ENCODE results near the gene TBC1D16.

TBC1D16 gene, protein sequence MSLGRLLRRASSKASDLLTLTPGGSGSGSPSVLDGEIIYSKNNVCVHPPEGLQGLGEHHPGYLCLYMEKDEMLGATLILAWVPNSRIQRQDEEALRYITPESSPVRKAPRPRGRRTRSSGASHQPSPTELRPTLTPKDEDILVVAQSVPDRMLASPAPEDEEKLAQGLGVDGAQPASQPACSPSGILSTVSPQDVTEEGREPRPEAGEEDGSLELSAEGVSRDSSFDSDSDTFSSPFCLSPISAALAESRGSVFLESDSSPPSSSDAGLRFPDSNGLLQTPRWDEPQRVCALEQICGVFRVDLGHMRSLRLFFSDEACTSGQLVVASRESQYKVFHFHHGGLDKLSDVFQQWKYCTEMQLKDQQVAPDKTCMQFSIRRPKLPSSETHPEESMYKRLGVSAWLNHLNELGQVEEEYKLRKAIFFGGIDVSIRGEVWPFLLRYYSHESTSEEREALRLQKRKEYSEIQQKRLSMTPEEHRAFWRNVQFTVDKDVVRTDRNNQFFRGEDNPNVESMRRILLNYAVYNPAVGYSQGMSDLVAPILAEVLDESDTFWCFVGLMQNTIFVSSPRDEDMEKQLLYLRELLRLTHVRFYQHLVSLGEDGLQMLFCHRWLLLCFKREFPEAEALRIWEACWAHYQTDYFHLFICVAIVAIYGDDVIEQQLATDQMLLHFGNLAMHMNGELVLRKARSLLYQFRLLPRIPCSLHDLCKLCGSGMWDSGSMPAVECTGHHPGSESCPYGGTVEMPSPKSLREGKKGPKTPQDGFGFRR

GRCh38 chr17:80035687-80035936 lies at the start of gene TBC1D16:
Gene TBC1D16, minus strand, starts transcription at chr17:80035872. Its CDS starts 22,325 bp downstream, at chr17:80013547.
- H3K4me3 ChIP-seq (ENCODE audit: low read depth, low read length) = peak within 1 kb of the TSS; percentile 79
- TF ChIP-seq, protein P1, sequence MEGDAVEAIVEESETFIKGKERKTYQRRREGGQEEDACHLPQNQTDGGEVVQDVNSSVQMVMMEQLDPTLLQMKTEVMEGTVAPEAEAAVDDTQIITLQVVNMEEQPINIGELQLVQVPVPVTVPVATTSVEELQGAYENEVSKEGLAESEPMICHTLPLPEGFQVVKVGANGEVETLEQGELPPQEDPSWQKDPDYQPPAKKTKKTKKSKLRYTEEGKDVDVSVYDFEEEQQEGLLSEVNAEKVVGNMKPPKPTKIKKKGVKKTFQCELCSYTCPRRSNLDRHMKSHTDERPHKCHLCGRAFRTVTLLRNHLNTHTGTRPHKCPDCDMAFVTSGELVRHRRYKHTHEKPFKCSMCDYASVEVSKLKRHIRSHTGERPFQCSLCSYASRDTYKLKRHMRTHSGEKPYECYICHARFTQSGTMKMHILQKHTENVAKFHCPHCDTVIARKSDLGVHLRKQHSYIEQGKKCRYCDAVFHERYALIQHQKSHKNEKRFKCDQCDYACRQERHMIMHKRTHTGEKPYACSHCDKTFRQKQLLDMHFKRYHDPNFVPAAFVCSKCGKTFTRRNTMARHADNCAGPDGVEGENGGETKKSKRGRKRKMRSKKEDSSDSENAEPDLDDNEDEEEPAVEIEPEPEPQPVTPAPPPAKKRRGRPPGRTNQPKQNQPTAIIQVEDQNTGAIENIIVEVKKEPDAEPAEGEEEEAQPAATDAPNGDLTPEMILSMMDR (IDR thresholded peaks at IDR 0.05; ENCODE audit: low read depth, low read length) = no peak

GRCh38 chr17:80084773-80085172 lies 49.1 kb upstream of the TBC1D16 start:
- TF ChIP-seq, protein P1 (IDR thresholded peaks at IDR 0.05; ENCODE audit: low read depth, low read length) = no peak
- H3K4me3 ChIP-seq (ENCODE audit: low read depth, low read length) = no peak overlapping the region

GRCh38 chr17:80083136-80083661 lies 47.5 kb upstream of the TBC1D16 start:
- TF ChIP-seq, protein P1 (IDR thresholded peaks at IDR 0.05; ENCODE audit: low read depth, low read length) = no peak
- no peak overlapping the region for H3K4me3 ChIP-seq (ENCODE audit: low read depth, low read length)

DNA sequence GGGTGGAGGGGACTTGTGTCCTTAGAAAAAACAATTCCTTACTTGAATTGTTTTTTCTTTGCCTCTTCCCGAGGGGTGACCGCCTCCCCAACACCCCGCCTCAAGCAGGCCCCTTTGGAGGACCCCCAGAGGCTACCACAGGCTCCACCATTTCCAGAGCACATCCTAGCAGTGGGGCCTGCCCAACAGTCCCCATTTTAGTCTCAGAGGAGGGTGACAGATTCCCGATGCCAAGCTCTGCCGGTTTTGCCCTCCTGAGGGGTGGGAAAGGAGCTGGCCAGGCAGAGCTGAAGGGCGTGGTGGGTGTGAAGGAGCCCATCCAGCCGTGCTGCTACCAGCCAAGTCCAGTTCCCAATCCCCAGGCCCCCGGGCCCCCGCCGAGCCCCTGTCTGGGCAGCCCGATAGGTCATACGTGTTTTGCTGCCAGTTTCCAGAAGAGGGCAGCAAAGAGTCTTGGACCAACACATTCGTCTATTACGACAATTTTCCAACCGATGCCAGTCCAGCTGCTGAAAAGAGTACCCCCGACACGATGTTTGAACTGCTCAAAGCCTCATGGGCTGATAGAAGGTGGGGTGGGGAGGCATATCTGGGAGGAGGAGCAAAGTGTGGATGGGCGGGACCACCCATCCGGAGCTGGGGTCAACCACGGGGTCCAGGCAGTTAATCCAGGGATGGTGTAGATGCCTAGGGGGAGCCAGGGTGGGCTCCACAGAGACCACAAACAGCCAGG lies 46.9 kb upstream of the TBC1D16 start:
- TF ChIP-seq, protein P1 (IDR thresholded peaks at IDR 0.05; ENCODE audit: low read depth, low read length) = peak; percentile 62

GRCh38 chr17:80081596-80081995 lies 45.9 kb upstream of the TBC1D16 start:
- TF ChIP-seq, protein P1 (IDR thresholded peaks at IDR 0.05; ENCODE audit: low read depth, low read length) = no peak
- no peak overlapping the region for H3K4me3 ChIP-seq (ENCODE audit: low read depth, low read length)

More for the DNA sequence above, 46.9 kb upstream of the TBC1D16 start:
- no peak overlapping the region for H3K4me3 ChIP-seq (ENCODE audit: low read depth, low read length)

- H3K4me3 ChIP-seq (ENCODE audit: low read depth, low read length) = no peak overlapping the region
- TF ChIP-seq, protein P1 (IDR thresholded peaks at IDR 0.05; ENCODE audit: low read depth, low read length) = no peak
Measured at GRCh38 chr17:80080081-80080480, 44.4 kb upstream of the TBC1D16 start.

Measured in WI38 (cell line).